ENCODE results near the gene PACS1. TPM values are rescaled to one million over a fixed set of nuclear protein-coding genes. Genes with fewer than 3 reads are reported as not detected.

PACS1 gene
- total RNA-seq (2022; extraction: Qiagen RNA extraction), result 48.9 to 85.2 TPM (median 76.8 TPM) in 5 replicates

DNA sequence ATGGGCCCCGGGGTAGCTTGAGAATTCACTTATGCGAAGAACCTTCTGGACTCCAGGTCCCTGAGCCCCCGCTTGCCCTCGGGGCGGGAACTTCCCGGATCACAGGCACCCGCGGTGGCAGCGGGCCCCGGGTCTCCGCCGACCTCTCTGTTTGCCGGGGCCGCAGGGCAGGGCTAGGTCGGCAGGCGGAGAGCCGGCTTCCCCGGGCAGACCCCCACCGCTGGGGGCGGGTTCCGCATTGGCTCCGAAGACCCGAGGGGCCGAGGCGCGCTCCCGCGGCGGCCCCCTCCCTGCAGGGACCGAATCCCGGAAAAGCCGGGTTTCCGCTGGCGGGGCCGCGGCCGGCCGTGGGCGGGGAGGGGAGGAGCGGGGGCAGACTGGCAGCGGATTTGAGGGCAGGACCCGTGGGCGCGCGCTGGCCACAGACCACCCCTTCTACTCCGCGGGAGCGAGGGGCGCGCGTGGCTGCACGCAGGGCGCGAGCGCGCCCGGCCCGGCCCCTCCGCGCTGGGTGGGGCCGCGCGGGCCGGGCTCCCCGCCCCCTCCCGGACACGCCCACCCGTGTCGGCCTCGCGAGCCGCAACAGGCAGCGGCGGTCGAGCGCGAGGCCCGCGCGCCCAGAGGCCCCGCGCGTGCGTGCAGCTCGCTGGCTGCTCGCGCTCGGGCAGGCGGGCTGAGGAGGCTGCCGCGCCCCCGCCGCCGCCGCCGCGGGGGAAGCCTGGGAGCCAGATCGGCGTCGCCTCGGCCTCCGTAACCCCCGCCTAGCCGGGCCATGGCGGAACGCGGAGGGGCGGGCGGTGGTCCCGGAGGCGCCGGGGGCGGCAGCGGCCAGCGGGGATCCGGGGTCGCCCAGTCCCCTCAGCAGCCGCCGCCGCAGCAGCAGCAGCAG, at the start of gene PACS1:
Gene PACS1 (plus strand): TSS at position 558 of the 889 bp plus-strand sequence. CDS start 215 bp downstream, at position 773.

DNA sequence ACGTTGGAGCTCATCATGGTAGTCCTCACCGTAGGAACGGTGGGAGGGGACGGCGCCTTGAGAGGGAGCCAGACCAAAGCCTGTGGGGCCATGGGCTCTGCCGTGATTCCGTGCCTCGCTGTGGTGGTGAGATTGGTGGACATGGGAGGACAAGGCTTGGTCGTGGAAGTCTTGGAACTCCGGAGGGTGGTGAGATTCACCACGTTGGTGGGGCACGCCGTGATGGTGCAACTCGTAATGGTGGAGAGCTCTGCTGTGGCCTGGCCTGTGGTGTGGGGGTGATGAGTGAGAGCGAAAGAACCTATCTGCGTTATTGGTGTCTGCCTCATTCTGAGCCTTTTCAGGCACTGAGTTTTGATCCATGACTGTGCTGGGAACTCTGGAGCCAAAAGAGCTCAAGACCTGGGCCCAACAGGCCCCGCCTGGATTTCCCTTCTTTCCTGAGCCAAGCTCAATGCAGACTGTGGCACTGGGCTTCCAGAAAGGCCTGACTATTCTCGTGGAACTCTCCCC, 44.0 kb upstream of the PACS1 start, which contains the start of gene CATSPER1:
Gene CATSPER1 (minus strand): TSS at position 463 of the 513 bp plus-strand sequence. CDS start 100 bp downstream, at position 363.

DNA sequence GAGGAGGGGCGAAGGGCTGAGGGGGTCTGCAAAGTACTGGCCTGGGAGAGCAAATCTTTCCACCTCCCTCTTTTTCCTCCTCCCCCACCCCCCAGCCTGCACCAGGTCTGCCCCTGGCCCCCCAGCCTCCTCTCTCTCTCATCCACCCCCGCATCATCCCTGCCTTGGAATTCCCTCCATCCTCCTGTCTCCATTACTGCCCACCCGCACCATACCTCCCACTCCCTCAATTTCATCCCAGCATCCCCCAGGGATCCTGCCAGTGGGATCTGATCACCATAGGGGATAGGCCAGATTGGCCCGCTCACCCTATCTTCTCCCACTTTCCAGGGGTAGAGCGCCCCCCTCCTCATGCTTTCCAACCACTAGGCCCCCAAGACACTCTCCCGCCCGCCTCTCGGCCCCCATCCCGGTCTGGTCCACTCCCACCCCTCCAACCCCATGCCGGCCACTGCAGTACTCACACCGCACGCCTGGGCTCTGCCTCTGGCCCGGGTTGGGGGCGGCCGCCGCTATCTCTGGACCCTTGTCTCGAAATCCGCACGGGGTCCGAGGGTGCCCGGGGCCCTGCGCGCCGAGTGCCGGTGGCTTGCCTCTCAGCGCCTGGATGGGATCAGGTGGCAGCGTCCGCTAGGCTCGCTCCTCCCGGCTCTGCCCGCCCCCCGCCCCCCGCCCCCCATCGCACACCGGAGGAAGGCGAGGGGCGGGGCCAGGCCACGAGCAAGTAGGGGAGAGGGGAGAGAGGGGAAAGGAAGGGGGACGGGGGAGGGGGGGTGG, 21.3 kb upstream of the PACS1 start, which contains the start of gene GAL3ST3:
Gene GAL3ST3 (minus strand): TSS at position 615 of the 777 bp plus-strand sequence. CDS start 3,746 bp downstream, outside the sequence.

DNA sequence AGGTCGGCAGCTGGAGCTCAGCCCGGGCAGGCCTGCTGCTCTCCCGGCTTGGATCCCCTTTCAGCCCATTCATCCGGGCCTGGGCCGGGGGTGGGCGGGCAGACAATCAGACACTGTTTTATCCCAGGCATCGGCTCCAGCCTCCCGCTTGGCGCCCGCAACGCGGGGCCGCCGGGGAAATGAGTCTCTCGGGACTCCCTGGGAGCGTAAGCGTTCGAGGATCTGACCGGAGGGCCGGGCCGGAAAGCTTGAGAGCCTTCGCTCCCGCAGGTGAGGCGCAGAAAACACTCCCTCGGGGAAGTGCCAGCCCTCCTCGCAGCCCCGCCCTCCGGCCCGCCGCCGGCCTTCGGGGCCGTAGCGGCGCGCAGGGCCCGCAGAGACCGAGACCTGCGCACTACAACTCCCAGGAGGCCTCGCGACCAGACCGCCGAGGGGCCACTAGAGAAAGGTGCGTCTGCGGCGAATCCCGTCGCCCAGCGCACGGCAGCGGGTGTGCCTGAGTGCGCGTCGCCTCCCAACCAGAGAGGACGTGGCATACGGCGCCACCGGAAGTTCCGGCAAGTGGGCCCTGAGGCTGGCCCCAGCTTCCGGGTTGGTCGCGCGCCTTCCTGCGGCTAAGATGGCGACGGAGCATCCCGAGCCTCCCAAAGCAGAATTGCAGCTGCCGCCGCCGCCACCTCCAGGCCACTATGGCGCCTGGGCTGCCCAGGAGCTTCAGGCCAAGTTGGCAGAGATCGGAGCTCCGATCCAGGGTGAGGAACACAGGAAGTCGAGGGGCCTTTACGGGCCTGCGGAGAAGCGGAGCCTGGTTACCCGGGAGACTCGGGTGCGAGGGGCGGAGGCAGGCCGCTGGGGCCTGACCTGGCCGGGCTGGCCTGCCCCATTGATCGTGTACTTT, 18.1 kb upstream of the PACS1 start, which contains the start of gene SF3B2:
Gene SF3B2 (plus strand): TSS at position 599 of the 898 bp plus-strand sequence. CDS start 21 bp downstream, at position 620.

DNA sequence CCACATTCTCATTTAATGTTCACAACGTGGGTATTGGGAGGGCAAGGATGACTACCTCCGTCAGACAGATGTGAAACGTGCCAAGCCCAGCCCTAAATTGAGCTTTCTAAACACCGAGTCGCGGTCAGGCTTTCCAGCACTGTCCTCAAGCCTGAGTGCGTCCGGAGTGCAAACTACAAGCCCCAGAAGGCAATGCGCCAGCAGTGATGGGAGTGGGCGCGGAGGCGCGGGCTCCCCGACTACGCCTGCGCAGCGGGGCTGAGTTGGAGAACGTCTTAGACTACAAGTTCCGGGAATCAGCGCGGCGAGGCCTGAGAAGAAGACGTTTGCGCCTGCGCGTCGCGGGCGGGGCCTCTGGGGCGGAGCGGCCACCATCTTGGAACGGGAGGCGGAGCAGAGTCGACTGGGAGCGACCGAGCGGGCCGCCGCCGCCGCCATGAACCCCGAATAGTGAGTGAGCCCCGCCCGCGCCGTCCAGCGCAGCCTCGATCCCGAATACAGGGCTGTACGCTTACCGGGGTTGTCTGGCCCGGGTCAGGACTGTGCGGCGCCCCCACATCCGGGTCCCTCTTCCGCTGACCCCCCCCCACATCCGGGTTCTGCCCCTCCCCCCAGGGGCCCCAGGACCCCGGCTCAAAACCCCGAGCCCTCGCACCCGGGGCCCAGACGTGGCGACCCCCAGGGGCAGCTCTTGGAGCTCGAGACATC, 198.3 kb downstream of the PACS1 start, which contains the start of gene RAB1B:
Gene RAB1B (plus strand): TSS at position 396 of the 708 bp plus-strand sequence. CDS start 41 bp downstream, at position 437.

DNA sequence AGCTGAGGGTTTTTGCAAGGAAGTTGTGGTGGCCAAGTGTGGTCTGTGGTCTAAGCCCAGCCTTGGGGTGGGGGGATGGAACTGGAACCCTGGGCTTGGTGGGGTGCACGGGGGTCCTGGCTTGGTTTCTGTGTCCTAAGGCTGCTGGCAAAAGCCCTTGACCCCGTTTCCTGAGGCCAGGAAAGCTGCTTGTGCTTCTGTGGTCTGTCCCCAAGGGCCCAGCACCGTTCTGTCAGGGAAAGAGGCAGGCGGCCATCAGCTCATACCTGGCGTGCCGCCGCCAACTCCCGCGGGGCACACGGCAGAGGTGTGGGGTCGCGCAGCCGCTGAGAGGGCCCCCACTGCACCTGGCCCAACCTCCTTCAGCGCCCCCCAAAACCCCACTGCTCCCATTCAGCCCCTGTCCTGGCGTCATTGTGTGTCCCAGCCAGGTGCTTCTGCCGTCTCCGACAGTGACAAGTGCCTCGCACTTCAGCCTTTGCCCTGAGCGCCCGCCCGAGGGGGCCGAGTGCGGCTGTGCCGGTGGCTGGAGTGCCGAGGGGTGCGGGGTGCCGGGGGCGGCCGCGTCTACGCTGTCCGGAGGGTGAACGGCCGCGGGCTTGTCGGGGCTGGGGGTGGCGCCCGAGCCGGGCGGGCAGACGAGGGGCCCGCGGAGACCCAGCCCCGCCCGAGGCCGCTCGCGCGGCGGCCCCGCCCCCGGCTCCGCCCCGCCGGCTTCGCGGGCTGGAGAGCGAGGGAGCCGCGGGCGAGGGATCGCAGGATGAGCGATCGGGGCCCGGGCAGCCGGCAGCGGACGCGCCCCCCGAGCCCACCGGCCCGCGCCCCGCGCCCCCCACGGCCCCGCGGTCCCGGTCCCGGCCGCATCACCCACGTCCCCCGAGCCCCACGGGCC, 207.6 kb downstream of the PACS1 start, which contains the start of gene CNIH2:
Gene CNIH2 (plus strand): TSS at position 705 of the 892 bp plus-strand sequence. CDS start 282 bp downstream, outside the sequence.

DNA sequence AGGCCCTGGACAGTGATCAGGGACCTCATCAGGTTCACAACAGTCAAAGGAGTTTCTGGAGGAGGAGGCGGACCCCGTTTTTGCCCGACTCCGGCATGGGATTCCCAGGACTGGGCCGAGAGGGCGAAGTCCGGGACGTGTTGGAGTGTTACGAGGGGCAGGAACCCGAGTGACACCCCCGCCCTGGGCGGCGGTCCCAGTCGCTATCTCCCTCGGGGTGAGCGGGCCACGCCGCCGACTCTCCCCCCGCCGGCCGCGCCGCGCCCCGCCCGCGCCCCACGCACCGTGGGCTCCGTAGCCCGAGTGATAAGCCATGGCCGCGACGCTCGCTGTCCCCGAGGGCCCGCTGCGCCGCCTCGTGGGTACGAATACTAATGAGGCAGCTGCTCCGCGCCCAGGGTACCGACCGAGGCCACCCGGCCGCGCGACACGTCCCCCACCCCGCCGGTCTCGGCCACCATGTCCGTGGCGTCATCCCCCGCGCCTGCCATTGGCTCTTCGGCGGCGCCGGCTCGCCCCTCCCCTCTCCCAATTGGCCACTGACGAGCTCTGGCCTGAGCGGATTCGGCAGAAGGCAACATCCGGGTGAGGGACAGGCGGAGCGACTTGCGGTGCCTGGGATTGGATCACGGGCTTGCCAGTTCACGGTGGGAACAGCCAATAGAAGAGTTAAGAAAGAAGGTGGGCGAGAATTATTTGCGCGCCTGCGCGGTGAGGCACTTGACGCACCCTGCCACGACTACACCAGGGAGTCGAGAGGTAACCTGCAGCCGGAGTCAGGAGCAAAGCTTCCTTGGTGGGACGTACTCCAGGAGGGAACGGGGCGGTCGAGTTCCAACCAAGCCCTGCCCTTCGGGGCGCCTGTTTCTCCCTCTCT, 218.8 kb downstream of the PACS1 start, which contains the start of gene YIF1A:
Gene YIF1A (minus strand): TSS at position 473 of the 877 bp plus-strand sequence. CDS start 158 bp downstream, at position 315.

DNA sequence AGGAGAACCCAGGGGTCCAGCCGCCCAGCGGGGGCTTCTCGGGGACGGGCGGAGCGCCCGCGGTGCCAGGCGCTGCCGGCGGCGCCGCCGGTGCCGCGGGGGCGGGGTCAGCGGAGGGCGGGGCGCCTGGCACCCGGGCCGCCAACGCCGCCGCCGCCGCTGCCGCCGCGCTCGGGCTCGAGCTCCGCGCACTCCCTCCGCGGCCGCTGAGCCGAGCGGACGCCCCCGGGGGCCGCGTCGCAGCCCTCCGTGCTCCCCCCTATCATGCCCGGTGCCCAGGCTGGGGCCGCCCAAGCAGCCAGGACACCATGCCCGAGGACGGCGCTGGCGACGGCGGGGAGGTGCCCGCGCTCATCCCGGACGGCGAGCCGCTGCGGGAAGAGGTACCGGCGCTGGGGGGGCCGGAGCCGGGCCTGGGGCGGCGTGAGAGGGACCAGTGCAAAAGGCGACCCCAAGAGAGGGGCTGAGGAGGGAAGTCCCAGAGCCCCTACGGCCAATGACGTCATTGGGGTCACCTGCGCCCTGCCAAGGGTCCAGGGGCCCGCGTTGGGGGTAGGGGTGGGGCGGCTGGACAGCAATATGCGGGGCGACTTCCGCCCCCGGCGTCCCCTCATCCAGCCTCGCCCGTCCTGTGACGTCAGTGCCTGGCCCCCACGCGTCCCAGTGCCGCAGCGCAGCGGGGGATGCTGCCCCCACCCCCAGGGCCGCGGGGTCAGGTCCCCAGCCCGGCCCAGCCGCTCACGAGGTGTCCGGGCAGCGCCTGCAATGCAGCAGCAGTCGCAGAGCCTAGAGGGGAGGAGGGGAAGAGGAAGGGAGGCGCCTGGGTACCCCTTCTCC, 221.9 kb downstream of the PACS1 start, which contains the start of gene TMEM151A:
Gene TMEM151A (plus strand): TSS at position 189 of the 837 bp plus-strand sequence. CDS start 120 bp downstream, at position 309.

Other genes with a start within 250 kb of the PACS1 start
- gene SNX32, start 236.3 kb upstream of the PACS1 start, total RNA-seq (2022; extraction: Qiagen RNA extraction), result 0.06 to 0.27 TPM (median 0.08 TPM) in 3 of 5 replicates, not detected in the others
- gene CFL1, start 212.1 kb upstream of the PACS1 start, total RNA-seq (2022; extraction: Qiagen RNA extraction), result 1,930 to 2,323 TPM (median 2,279 TPM) in 5 replicates
- 25.2 to 36.4 TPM (median 34.5 TPM) in 5 replicates for gene MUS81, start 209.8 kb upstream of the PACS1 start, total RNA-seq (2022; extraction: Qiagen RNA extraction)
- 0.77 to 1.4 TPM (median 1.2 TPM) in 5 replicates for gene EFEMP2, start 197.5 kb upstream of the PACS1 start, total RNA-seq (2022; extraction: Qiagen RNA extraction)
- 0.06 to 0.16 TPM in 2 of 5 replicates, not detected in the others for gene CTSW, start 190.4 kb upstream of the PACS1 start, total RNA-seq (2022; extraction: Qiagen RNA extraction)
- 71.8 to 97.2 TPM (median 89.4 TPM) in 5 replicates for gene FIBP, start 181.8 kb upstream of the PACS1 start, total RNA-seq (2022; extraction: Qiagen RNA extraction)
- gene CCDC85B, start 179.6 kb upstream of the PACS1 start, total RNA-seq (2022; extraction: Qiagen RNA extraction), result 24.4 to 53.2 TPM (median 49.6 TPM) in 5 replicates
- 148 to 236 TPM (median 164 TPM) in 5 replicates for gene FOSL1, start 169.9 kb upstream of the PACS1 start, total RNA-seq (2022; extraction: Qiagen RNA extraction)
- gene C11orf68, start 151.2 kb upstream of the PACS1 start, total RNA-seq (2022; extraction: Qiagen RNA extraction), result 40.6 to 65.5 TPM (median 61.3 TPM) in 5 replicates
- 196 to 277 TPM (median 239 TPM) in 5 replicates for gene DRAP1, start 150.8 kb upstream of the PACS1 start, total RNA-seq (2022; extraction: Qiagen RNA extraction)
- not detected in 5 replicates for gene TSGA10IP, start 124.8 kb upstream of the PACS1 start, total RNA-seq (2022; extraction: Qiagen RNA extraction)
- gene SART1, start 108.5 kb upstream of the PACS1 start, total RNA-seq (2022; extraction: Qiagen RNA extraction), result 46.6 to 64.2 TPM (median 61.5 TPM) in 5 replicates
- 37.5 to 48.4 TPM (median 38.6 TPM) in 5 replicates for gene EIF1AD, start 68.1 kb upstream of the PACS1 start, total RNA-seq (2022; extraction: Qiagen RNA extraction)
- 385 to 515 TPM (median 496 TPM) in 5 replicates for gene BANF1, start 67.8 kb upstream of the PACS1 start, total RNA-seq (2022; extraction: Qiagen RNA extraction)
- gene CST6, start 58.3 kb upstream of the PACS1 start, total RNA-seq (2022; extraction: Qiagen RNA extraction), result not detected in 5 replicates
- 1.4 to 1.9 TPM (median 1.8 TPM) in 5 replicates for gene CATSPER1, start 43.8 kb upstream of the PACS1 start, total RNA-seq (2022; extraction: Qiagen RNA extraction)
- gene GAL3ST3, start 21.1 kb upstream of the PACS1 start, total RNA-seq (2022; extraction: Qiagen RNA extraction), result not detected in 5 replicates
- gene SF3B2, start 17.9 kb upstream of the PACS1 start, total RNA-seq (2022; extraction: Qiagen RNA extraction), result 166 to 184 TPM (median 170 TPM) in 5 replicates
- 38.4 to 49.2 TPM (median 46.1 TPM) in 5 replicates for gene KLC2, start 187.4 kb downstream of the PACS1 start, total RNA-seq (2022; extraction: Qiagen RNA extraction)
- 123 to 151 TPM (median 149 TPM) in 5 replicates for gene RAB1B, start 198.4 kb downstream of the PACS1 start, total RNA-seq (2022; extraction: Qiagen RNA extraction)
- 1.6 to 2.5 TPM (median 2.4 TPM) in 5 replicates for gene CNIH2, start 207.9 kb downstream of the PACS1 start, total RNA-seq (2022; extraction: Qiagen RNA extraction)
- gene YIF1A, start 218.9 kb downstream of the PACS1 start, total RNA-seq (2022; extraction: Qiagen RNA extraction), result 94.0 to 127 TPM (median 124 TPM) in 5 replicates
- 1.8 to 4.6 TPM (median 3.3 TPM) in 5 replicates for gene TMEM151A, start 221.6 kb downstream of the PACS1 start, total RNA-seq (2022; extraction: Qiagen RNA extraction)
- gene CD248, start 246.8 kb downstream of the PACS1 start, total RNA-seq (2022; extraction: Qiagen RNA extraction), result not detected in 5 replicates